Endothelial cell of umbilical vein (primary cell): ENCODE results near the gene IGF2R. TPM values are rescaled to one million over a fixed set of nuclear protein-coding genes. Genes with fewer than 3 reads are reported as not detected.

Experiments
- BruUV-seq: library from RNA; stranded (reverse); fragments of 400-500 nt; replicated peaks from 2 replicates; lab custom pipeline; 2021; lab: Mats Ljungman, UMichigan
- CTCF ChIA-PET: fragments of 300-600, 350-600 bp; sonication (Branson Sonifier 250); formaldehyde crosslinking; loops from one replicate; lab custom pipeline; 2021; ENCODE audit warnings: antibody characterized with exemption, inconsistent platforms; lab: Charles Lee
- POLR2A ChIA-PET: fragments of 300-600, 350-600 bp; sonication (Branson Sonifier 250); formaldehyde crosslinking; loops from one replicate; lab custom pipeline; 2021; ENCODE audit warnings: antibody characterized with exemption, inconsistent platforms; lab: Charles Lee
- DNase-seq: peaks from one replicate; pipeline ENCODE4 v3.0.0-alpha.2; 2011; ENCODE audit warnings: low read depth, low spot score
- FAIRE-seq: peaks from 2 replicates; lab custom pipeline; 2011; peaks lifted over from hg19 to GRCh38; lab: Jason Lieb, UNC
- H2AFZ ChIP-seq: 2 replicates; pipeline ENCODE4 v1.6.0; 2012; ENCODE audit warnings: low read depth, low read length, control low read depth, inconsistent platforms
- H3K27ac ChIP-seq: 2 replicates; pipeline ENCODE4 v1.5.1; 2011; ENCODE audit warnings: low read depth, mild to moderate bottlenecking, control low read depth, low read length, moderate library complexity; ENCODE audit not compliant: insufficient read depth
- H3K27me3 ChIP-seq, 2 experiments: 2 replicates each; pipeline versions ENCODE4 v1.6.0 to v1.6.1; 2011; ENCODE audit warnings: low read length in 2 of 2, mixed read lengths in 1 of 2; ENCODE audit not compliant: control insufficient read depth in 2 of 2, insufficient read depth in 2 of 2
- H3K36me3 ChIP-seq, 2 experiments: 2 replicates in 1 of 2; 3 replicates in 1 of 2; pipeline ENCODE4 v1.5.1; 2011; ENCODE audit warnings: low read length in 2 of 2, mild to moderate bottlenecking in 1 of 2, moderate library complexity in 1 of 2; ENCODE audit not compliant: control insufficient read depth in 2 of 2, insufficient read depth in 2 of 2; ENCODE audit errors: extremely low read depth in 1 of 2
- H3K4me1 ChIP-seq: 3 replicates; pipeline ENCODE4 v1.5.1; 2011; ENCODE audit warnings: mild to moderate bottlenecking, low read length; ENCODE audit not compliant: control insufficient read depth, insufficient read depth; ENCODE audit errors: extremely low read depth
- H3K4me2 ChIP-seq: 2 replicates; pipeline ENCODE4 v1.6.1; 2011; ENCODE audit warnings: low read length, control low read depth, mixed read lengths; ENCODE audit not compliant: insufficient read depth
- H3K4me3 ChIP-seq, 3 experiments: fragments of 200-600 bp in 1 of 3; sonication (generic), shearing (Covaris generic) in 1 of 3; replicated peaks in 1 of 3; 2 replicates each; pipeline ENCODE4 v1.5.1; 2011 to 2016; ENCODE audit warnings: control low read depth in 3 of 3, low read length in 3 of 3, mild to moderate bottlenecking in 2 of 3, inconsistent platforms in 1 of 3, low read depth in 1 of 3, moderate library complexity in 1 of 3; ENCODE audit not compliant: insufficient read depth in 1 of 3
- H3K79me2 ChIP-seq: 2 replicates; pipeline ENCODE4 v1.6.0; 2012; ENCODE audit warnings: low read length, inconsistent platforms; ENCODE audit not compliant: control insufficient read depth, insufficient read depth
- H3K9ac ChIP-seq: replicated peaks from 2 replicates; pipeline ENCODE3; 2011; ENCODE audit warnings: low read length, control low read depth; ENCODE audit not compliant: insufficient read depth; ENCODE audit errors: extremely low read depth
- H3K9me1 ChIP-seq: replicated peaks from 3 replicates; pipeline ENCODE4 v1.6.0; 2011; ENCODE audit warnings: mild to moderate bottlenecking, low read length; ENCODE audit not compliant: control insufficient read depth, insufficient read depth; ENCODE audit errors: extremely low read depth
- H3K9me3 ChIP-seq: replicated peaks from 2 replicates; pipeline ENCODE4 v1.5.1; 2012; ENCODE audit warnings: low read length, inconsistent platforms; ENCODE audit not compliant: control insufficient read depth, insufficient read depth
- H4K20me1 ChIP-seq: replicated peaks from 2 replicates; pipeline ENCODE3; 2011; ENCODE audit warnings: mild to moderate bottlenecking, low read length; ENCODE audit not compliant: control insufficient read depth, insufficient read depth; ENCODE audit errors: extremely low read depth
- EZH2 ChIP-seq: IDR thresholded peaks from 2 replicates; pipeline ENCODE4 v1.6.1; 2012; ENCODE audit warnings: borderline replicate concordance, low read depth, mild to moderate bottlenecking, moderate library complexity, low read length, inconsistent platforms; ENCODE audit not compliant: severe bottlenecking
- FOS ChIP-seq: IDR thresholded peaks from 2 replicates; pipeline ENCODE4 v1.6.1; 2011; ENCODE audit warnings: mild to moderate bottlenecking, low read length, moderate library complexity, borderline replicate concordance; ENCODE audit not compliant: insufficient read depth
- GATA2 ChIP-seq: IDR thresholded peaks from 2 replicates; pipeline ENCODE4 v1.7.0; 2011; ENCODE audit warnings: low read depth, mild to moderate bottlenecking, moderate library complexity, mixed read lengths, low read length; ENCODE audit not compliant: insufficient read length, insufficient read depth
- JUN ChIP-seq: IDR thresholded peaks from 2 replicates; pipeline ENCODE4 v1.6.1; 2011; ENCODE audit warnings: borderline replicate concordance, low read depth; ENCODE audit not compliant: insufficient read length, insufficient read depth
- MYC ChIP-seq: IDR thresholded peaks from one replicate; pipeline ENCODE4 v1.6.1; 2011; ENCODE audit warnings: mild to moderate bottlenecking, low read depth, low read length
- POLR2A ChIP-seq: IDR thresholded peaks from 2 replicates; pipeline ENCODE4 v1.6.1; 2012; ENCODE audit warnings: low read depth, mild to moderate bottlenecking, control low read depth, low read length
- POLR2AphosphoS5 ChIP-seq: IDR thresholded peaks from 2 replicates; pipeline ENCODE4 v1.6.1; 2012; ENCODE audit warnings: low read depth, mild to moderate bottlenecking, control low read depth, low read length, moderate library complexity; ENCODE audit not compliant: insufficient read depth
- dilution Hi-C: fragments of 300-500 bp; cut with MboI; formaldehyde crosslinking; loops from one replicate; pipeline ENCODE4 v1.15.0; 2019; ENCODE audit warnings: low sequenced_read_pairs; ENCODE audit not compliant: extremely low pct_ligation_motif_present
- intact Hi-C: fragments of 100-400 bp; cut with micrococcal nuclease; formaldehyde crosslinking; loops from one replicate; pipeline ENCODE4 v1.10.0; 2022
- polyA plus RNA-seq, 4 experiments: library from polyadenylated mRNA; depleted of rRNA in 3 of 4; stranded (reverse) in 3 of 4; unstranded in 1 of 4; fragments of >200 nt; gene quantifications; 2 replicates each; pipeline versions ENCODE4 v1.2.1 to v1.2.3, GENCODE V29; 2011 to 2012; ENCODE audit warnings: missing spikeins in 1 of 4
- total RNA-seq: library from RNA; stranded (reverse); gene quantifications from 2 replicates; pipeline ENCODE4 v1.2.3, GENCODE V29; 2021
- TF ChIP-seq, protein P1 (sequence below): IDR thresholded peaks from 2 replicates; pipeline ENCODE4 v1.6.1; 2011; ENCODE audit not compliant: insufficient read depth, insufficient read length
- TF ChIP-seq, protein P2 (sequence below), 2 donors: IDR thresholded peaks; 1 replicate in 1 of 2; 2 replicates in 1 of 2; pipeline ENCODE4 v1.5.1; 2011; ENCODE audit warnings: low read length in 2 of 2, mild to moderate bottlenecking in 2 of 2, moderate library complexity in 2 of 2, control low read depth in 1 of 2, inconsistent platforms in 1 of 2, low read depth in 1 of 2; ENCODE audit not compliant: insufficient read depth in 1 of 2; ENCODE audit errors: extremely low read depth in 1 of 2

IGF2R gene
- total and polyA plus RNA-seq, 2 donors (not counting 3 experiments of a cell fraction or from before 2014, with no cell fraction given), result 16.3 to 60.2 TPM

DNA sequence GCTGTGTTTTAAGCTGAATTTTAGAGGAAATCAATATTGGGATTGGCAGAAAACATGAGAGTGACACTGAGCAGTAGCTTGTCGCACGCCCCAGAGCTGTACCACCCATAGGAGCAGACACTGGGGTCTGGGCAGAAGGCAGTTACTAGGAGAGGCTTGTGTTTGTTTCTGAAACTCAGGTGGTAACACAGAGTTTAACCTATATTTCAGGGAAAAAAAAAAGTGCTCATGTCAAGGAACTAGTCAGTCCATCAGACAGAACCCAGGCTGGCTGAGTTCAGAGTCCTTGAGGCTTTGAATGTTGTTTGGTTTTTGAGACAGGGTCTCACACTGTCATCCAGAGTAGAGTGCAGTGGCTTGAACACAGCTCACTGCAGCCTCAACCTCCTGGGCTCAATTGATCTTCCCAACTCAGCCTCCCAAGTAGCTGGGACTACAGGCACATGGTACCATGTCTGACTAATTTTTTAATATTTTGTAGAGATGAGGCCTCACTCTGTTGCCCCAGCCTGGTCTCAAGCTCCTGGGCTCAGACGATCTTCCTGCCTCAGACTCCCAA lies 159.3 kb downstream of the IGF2R start:
- intact Hi-C loops, result no loop called here
- no TSS peak for BruUV-seq

DNA sequence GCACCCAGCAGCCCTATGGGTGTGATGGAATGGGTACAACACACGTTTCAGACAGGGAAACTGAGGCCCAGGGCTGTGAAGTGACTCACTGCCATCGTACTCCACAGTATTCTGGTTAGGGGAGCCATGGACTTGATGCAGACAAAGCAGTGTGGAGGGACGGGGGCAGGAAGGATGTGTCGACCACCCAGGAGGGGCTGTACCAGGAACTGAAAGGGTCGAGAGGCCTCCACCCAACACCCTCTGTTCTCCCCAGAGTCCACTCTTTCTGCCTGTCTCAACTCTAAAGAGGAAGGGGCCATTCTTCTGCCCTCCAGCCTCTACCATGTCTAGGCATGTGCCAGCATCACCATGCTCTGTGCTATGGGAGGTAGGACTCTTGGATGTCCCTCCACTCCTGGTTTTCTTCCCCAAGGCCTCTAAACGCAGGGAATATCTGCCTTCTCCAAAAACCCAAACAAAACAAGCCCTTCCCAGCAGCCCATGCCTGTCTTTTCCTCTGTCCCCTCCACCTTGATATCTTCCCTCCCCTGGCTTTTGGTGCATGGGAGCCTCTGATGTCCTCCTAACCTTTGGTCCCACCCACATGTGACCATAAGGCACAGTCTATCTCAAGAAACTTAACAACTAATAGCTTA lies 160.1 kb downstream of the IGF2R start:
- no peak overlapping the region for H3K27ac ChIP-seq
- H3K27me3 ChIP-seq, result no peaks in the 10 kb centered on the region
- no peak overlapping the region for H2AFZ ChIP-seq
- H3K4me2 ChIP-seq, result no peak overlapping the region
- DNase-seq (no peak), FAIRE-seq (no peak)
- H3K79me2 ChIP-seq, result no peaks in the 10 kb centered on the region
- intact Hi-C loops, result no loop called here
- ChIA-PET POLR2A (no interaction called here), CTCF (no interaction called here)
- TF ChIP-seq EZH2, result no peak
- no peak for TF ChIP-seq FOS
- no peak for TF ChIP-seq POLR2A
- TF ChIP-seq, protein P1, sequence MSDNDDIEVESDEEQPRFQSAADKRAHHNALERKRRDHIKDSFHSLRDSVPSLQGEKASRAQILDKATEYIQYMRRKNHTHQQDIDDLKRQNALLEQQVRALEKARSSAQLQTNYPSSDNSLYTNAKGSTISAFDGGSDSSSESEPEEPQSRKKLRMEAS, result no peak
- TF ChIP-seq GATA2, result no peak
- TF ChIP-seq, protein P2, sequence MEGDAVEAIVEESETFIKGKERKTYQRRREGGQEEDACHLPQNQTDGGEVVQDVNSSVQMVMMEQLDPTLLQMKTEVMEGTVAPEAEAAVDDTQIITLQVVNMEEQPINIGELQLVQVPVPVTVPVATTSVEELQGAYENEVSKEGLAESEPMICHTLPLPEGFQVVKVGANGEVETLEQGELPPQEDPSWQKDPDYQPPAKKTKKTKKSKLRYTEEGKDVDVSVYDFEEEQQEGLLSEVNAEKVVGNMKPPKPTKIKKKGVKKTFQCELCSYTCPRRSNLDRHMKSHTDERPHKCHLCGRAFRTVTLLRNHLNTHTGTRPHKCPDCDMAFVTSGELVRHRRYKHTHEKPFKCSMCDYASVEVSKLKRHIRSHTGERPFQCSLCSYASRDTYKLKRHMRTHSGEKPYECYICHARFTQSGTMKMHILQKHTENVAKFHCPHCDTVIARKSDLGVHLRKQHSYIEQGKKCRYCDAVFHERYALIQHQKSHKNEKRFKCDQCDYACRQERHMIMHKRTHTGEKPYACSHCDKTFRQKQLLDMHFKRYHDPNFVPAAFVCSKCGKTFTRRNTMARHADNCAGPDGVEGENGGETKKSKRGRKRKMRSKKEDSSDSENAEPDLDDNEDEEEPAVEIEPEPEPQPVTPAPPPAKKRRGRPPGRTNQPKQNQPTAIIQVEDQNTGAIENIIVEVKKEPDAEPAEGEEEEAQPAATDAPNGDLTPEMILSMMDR (IDR thresholded peaks at IDR 0.05; ENCODE audit: extremely low read depth in 1 of 2, insufficient read depth in 1 of 2, low read depth in 1 of 2, low read length in 2 of 2), result no peak
- TF ChIP-seq MYC, result no peak
- no peak for TF ChIP-seq POLR2AphosphoS5
- no peak for TF ChIP-seq JUN
- H4K20me1 ChIP-seq, result no peaks in the 10 kb centered on the region
- no peak overlapping the region for H3K4me3 ChIP-seq
- H3K9ac ChIP-seq, result no peak overlapping the region
- dilution Hi-C loops, result no loop called here
- H3K9me1 ChIP-seq, result no peaks in the 10 kb centered on the region
- H3K9me3 ChIP-seq, result no peaks in the 10 kb centered on the region
- no TSS peak for BruUV-seq
- H3K36me3 ChIP-seq, result no peaks in the 10 kb centered on the region
- no peaks in the 10 kb centered on the region for H3K4me1 ChIP-seq

More for the DNA sequence above, 159.3 kb downstream of the IGF2R start:
- Histone ChIP-seq H4K20me1 (no peaks in the 10 kb centered on the region), H3K9me1 (no peaks in the 10 kb centered on the region), H3K4me2 (no peak overlapping the region), H3K9ac (no peak overlapping the region), H3K27ac (no peak overlapping the region), H3K4me1 (no peaks in the 10 kb centered on the region), H3K4me3 (no peak overlapping the region), H3K9me3 (no peaks in the 10 kb centered on the region), H2AFZ (no peak overlapping the region), H3K36me3 (no peaks in the 10 kb centered on the region), H3K79me2 (no peaks in the 10 kb centered on the region), H3K27me3 (no peaks in the 10 kb centered on the region)
- TF ChIP-seq POLR2AphosphoS5, result no peak
- TF ChIP-seq, protein P1, result no peak
- ChIA-PET CTCF (no interaction called here), POLR2A (no interaction called here)
- dilution Hi-C loops, result no loop called here
- no peak for FAIRE-seq
- DNase-seq, result no peak
